Measurements from ENCODE around the gene DNAH11.
"Not testable (repeated sequence)": the region's sequence is repeated elsewhere in the genome, so short reads cannot be mapped to it uniquely, and the experiment has no call there.

DNAH11 gene

DNA sequence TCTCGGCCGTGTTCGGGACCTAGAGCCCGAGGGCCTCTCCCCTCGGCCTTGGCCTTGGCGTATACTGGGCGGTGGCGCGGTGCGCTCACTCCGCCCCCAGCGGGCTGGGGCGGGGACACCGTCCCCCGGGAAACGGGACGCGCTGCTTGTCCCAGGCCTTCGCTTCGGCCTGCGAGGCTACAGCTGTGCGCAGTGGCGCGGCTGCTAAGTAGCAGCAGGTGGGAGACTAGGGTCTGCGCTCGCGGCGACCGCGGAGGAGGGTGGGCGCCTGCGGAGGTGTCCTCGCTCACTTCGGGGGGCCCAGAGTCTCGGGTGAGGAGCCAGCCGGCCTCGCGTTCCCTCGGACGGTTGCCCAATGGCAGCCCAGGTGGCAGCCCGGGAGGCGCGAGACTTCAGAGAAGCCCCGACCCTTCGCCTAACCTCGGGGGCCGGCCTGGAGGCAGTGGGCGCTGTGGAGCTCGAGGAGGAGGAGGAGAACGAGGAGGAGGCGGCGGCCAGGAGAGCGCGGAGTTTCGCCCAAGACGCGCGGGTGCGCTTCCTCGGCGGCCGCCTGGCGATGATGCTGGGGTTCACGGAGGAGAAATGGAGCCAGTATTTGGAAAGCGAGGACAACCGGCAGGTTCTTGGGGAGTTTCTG is at the start of gene DNAH11:
Gene DNAH11 (plus strand): TSS at position 149 of the 637 bp plus-strand sequence. CDS start 207 bp downstream, at position 356.
- no peak for TF ChIP-seq ZNF274 (IDR thresholded peaks at IDR 0.05; ENCODE audit: low read depth, low read length)
- no peak within 1 kb of the TSS; the same call in 1 of the 2 replicates for H3K4me3 ChIP-seq (ENCODE audit: low read length)

DNA sequence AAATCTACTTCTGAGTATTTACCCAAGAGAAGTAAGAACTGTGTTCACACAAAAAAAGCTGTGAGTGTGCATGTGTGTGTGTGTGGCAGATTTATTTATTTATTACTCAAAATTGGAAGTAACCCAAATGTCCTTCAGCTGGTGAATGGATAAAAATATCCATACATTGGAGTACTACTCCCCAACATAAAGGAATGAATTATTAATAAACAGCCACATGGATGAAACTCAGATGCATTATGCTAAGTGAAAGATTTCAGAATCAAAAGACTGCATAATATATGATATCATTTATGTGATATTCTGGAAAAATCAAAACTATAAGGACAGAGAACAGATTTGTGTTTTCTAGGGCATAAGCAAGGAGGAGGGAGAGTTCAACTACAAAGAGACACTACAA is 47.1 kb upstream of the DNAH11 start:
- no peak overlapping the region for H3K4me3 ChIP-seq (ENCODE audit: low read length)
- TF ChIP-seq ZNF274 (IDR thresholded peaks at IDR 0.05; ENCODE audit: low read depth, low read length): no peak

DNA sequence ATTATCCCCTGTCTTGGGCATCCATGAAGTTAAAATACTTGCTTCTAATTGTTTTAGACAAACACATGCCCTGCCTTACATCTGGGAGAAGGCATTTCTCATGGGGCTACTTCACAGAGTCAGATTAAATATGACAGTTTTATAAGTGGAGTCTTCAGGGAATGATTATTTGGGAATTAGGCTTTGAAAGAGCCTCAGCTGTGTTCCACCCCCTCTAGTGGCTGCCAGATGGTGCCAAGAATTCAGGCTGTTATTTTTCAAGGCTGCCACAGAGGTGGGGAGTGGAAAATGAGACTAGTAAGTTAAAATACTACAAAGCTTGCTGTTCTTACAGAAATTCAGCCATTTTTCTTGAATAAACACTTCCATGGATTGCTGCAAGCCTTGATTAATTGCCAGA is 45.8 kb upstream of the DNAH11 start:
- no peak overlapping the region for H3K4me3 ChIP-seq (ENCODE audit: low read length)
- no peak for TF ChIP-seq ZNF274 (IDR thresholded peaks at IDR 0.05; ENCODE audit: low read depth, low read length)

DNA sequence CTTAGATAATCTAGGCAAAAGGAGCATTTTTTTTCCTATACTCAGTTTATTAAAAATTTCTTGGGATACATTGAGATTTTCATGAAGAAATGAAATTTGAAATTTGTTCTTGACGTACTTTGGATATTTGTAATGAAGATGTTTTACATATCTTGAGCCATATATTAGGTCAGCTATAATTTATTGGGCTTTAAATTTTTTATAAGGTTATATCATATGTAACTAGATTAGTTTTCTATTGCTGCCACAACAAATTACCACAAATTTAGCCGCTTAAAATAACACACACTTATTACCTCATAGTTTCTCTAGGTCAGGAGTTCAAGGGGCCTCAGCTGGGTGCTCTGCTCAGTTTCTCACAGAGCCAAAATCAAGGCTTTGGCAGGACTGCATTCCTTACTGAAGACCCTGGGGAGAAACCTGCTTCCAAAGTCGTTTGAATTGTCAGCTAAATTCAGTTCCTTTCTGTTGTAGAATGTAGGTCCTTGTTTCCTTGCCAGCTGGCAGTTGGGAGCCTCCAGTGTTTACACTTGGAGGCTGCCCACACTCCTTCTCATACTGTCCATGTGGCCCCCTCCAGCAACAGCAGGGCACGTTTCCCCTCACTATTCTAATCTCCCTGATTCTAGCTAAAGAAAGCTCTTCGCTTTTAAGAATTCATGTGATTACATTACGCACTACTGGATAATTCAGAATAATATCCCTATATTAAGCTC is 42.6 kb upstream of the DNAH11 start:
- no peak overlapping the region for H3K4me3 ChIP-seq (ENCODE audit: low read length)
- no peak for TF ChIP-seq ZNF274 (IDR thresholded peaks at IDR 0.05; ENCODE audit: low read depth, low read length)

DNA sequence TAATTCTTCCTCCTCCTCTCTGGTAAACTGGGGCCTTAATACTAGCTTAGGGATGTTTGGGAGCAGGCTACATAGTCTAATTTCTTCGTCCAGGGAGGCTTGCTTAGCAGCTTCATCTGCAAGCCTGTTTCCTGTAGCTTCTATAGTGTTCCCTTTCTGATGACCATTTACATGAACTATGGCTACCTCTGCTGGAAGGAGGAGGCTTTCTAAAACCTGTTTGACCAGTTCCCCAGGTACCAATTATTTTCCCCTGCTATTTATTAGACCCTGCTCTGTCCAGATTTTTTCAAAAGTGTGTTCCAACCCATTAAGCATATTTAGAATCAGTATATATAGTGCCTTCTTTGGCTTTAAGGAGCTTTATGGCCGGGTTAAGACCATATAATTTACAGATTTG is 38.8 kb upstream of the DNAH11 start:
- no peak for TF ChIP-seq ZNF274 (IDR thresholded peaks at IDR 0.05; ENCODE audit: low read depth, low read length)
- H3K4me3 ChIP-seq (ENCODE audit: low read length): no peak overlapping the region

DNA sequence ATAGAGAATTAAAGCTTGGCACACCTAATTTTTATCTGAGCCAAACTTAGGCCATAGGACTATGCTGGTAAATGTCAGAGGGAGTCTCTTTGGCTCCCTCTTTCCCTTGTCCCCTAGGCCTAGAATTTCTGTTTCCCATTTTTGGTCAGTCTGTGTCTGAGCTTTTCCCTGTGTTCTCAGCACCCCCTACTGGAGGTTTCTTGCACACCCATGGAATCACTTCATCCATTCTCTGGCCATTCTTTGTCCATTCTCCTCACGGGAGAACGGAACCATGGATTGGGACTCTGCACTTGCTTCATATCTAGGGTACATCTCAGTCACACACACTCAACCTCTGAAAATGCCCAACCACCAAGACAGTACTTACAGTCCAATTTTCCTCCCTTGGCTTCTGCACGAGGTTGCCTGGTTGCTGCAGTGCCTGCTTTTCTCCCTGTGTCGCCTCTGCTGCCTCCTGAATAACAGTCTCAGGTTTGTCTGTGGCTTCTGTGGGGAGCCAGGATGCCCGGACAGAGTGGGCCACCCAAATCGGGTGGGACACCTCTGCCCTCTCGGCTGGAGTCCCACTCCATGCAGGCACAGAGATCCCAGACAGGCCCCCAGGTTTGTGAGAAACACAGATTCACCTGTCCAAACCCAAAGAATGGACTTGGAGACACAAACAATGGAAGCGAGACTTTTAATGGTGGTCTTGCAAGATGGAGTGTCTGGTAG is 35.1 kb upstream of the DNAH11 start:
- H3K4me3 ChIP-seq (ENCODE audit: low read length): no peak overlapping the region
- no peak for TF ChIP-seq ZNF274 (IDR thresholded peaks at IDR 0.05; ENCODE audit: low read depth, low read length)

DNA sequence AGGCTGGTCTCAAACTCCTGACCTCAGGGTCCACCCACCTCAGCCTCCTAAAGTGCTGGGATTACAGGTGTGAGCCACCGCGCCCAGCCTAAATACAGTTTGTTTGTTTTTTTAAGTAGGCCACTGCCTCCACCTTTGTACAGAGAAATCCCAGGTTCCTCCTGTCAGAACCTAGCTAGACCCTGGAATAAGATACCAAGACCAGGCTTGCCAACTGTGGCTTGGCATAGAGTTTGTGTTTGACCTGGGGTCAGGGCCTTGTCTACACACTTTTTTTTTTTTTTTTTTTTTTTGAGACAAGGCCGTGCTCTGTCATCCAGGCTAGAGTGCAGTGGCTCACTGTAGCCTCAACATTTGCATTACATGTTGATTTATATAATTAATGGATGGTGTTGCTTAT is 34.3 kb upstream of the DNAH11 start:
- no peak overlapping the region for H3K4me3 ChIP-seq (ENCODE audit: low read length)
- no peak for TF ChIP-seq ZNF274 (IDR thresholded peaks at IDR 0.05; ENCODE audit: low read depth, low read length)

- H3K4me3 ChIP-seq (ENCODE audit: low read length): no peak overlapping the region
- TF ChIP-seq ZNF274 (IDR thresholded peaks at IDR 0.05; ENCODE audit: low read depth, low read length): no peak
Measured at GRCh38 chr7:21514062-21514461, 28.8 kb upstream of the DNAH11 start.

DNA sequence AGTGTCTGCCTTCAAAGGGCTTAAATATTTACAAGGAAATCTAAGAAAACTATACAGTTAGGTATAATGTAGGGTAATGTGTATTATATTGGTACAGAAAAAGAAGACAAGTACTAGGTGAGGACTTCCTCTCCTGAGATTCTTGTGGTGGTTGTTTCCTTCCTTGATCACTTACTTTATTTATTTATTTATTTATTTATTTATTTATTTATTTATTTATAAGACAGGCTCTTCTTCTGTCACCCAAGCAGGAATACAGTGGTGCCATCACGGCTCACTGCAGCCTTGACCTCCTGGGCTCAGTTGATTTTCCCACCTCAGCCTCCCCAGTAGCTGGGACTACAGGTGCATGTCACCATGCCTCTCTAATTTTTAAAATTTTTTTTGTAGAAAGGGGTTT is 18.2 kb upstream of the DNAH11 start:
- H3K4me3 ChIP-seq (ENCODE audit: low read length): no peak overlapping the region
- no peak for TF ChIP-seq ZNF274 (IDR thresholded peaks at IDR 0.05; ENCODE audit: low read depth, low read length)

- TF ChIP-seq ZNF274 (IDR thresholded peaks at IDR 0.05; ENCODE audit: low read depth, low read length): no peak
Measured at GRCh38 chr7:21526007-21526406, 16.8 kb upstream of the DNAH11 start.

DNA sequence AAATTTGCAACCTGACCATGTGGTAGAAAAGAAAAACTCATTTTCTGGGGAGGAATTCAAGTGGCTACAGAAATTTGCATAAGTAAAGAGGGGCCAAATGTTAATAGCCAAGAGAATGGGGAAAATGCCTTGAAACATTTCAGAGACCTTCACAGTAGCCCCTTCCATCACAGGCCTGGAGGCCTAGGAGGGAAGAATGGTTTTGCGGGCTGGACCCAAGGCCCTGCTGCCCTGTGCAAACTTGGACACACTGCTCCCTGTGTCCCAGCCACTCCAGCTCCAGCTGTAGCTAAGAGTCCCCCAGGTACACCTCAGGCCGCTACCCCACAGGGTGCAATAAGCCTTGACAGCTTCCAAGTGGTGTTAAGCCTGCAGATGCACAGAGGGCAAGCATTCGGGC is 16.4 kb upstream of the DNAH11 start:
- H3K4me3 ChIP-seq (ENCODE audit: low read length): no peak overlapping the region
- no peak for TF ChIP-seq ZNF274 (IDR thresholded peaks at IDR 0.05; ENCODE audit: low read depth, low read length)

More at GRCh38 chr7:21526007-21526406, 16.8 kb upstream of the DNAH11 start:
- H3K4me3 ChIP-seq (ENCODE audit: low read length): no peak overlapping the region

GRCh38 chr7:21532485-21532884 is 10.4 kb upstream of the DNAH11 start:
- not testable (repeated sequence) for H3K4me3 ChIP-seq (ENCODE audit: low read length)

- not testable (repeated sequence) for H3K4me3 ChIP-seq (ENCODE audit: low read length)
Measured at GRCh38 chr7:21533646-21534045, 9.2 kb upstream of the DNAH11 start.

GRCh38 chr7:21536445-21537118 is 6.3 kb upstream of the DNAH11 start:
- not testable (repeated sequence) for H3K4me3 ChIP-seq (ENCODE audit: low read length)
